Memory B cell (primary cell): ENCODE results near the gene NPR2.
A peak's percentile ranks its signal among the peaks of the same experiment; 100 is the strongest.

Experiments used
- ATAC-seq: fragments of 150-1000 bp; cut with Tn5 transposase; 2 replicates; pipeline ENCODE4 v1.10.0; 2021; ENCODE audit warnings: low read depth, mild to moderate bottlenecking, moderate library complexity
- DNase-seq, 2 donors: peaks; one replicate each; pipeline ENCODE4 v3.0.0; 2022; ENCODE audit warnings: low spot score in 2 of 2
- H3K27ac Mint-ChIP-seq: one replicate; pipeline ENCODE4 v1.8.0; 2022; ENCODE audit warnings: mild to moderate bottlenecking, moderate library complexity, mixed read lengths
- H3K27me3 Mint-ChIP-seq: one replicate; pipeline ENCODE4 v1.8.0; 2022; ENCODE audit warnings: mixed read lengths
- H3K36me3 Mint-ChIP-seq: one replicate; pipeline ENCODE4 v1.8.0; 2022; ENCODE audit warnings: mild to moderate bottlenecking, mixed read lengths
- H3K4me1 Mint-ChIP-seq: one replicate; pipeline ENCODE4 v1.8.0; 2022; ENCODE audit warnings: mixed read lengths
- H3K4me3 Mint-ChIP-seq: one replicate; pipeline ENCODE4 v1.8.0; 2022; ENCODE audit warnings: mild to moderate bottlenecking, moderate library complexity, mixed read lengths
- H3K9me3 Mint-ChIP-seq: one replicate; pipeline ENCODE4 v1.8.0; 2022; ENCODE audit warnings: mixed read lengths

The NPR2 gene

DNA sequence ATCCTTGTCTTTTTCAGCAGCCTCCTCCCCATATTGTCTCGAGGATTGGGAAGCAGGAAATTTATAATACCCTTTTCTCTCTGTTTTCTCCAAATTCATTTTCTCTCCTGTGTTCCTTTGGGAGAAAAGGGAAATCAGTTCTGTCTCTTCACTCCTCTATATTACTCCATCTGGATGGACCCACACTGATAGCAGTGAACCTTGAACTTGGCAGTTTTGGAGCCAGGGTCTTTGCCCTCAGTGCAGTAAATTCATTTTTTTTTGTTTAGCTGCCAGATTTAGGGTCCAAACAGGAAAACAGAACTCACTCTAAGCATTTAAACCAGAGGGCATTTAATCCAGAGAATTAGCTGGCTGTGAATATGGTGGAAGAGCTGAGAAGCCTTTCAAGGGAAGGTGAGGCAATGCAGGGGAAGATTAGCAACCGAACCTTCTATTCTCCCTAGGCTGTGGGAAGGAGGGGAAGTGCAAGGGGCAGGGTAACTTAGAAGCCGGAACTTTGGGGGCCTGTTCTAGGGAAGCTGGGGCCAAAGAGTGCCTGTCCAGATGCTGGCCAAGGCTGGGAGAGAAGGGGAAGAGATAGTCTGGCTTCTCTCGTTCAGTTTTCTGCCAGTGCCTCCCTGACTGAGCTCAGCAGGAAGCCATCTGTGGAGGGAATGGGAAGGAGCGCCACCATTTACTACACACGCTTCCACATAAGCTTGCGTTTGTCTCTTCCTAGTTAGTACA, 16.3 kb upstream of the NPR2 start:
- Mint-ChIP-seq H3K9me3 (no peaks in the 10 kb centered on the region), H3K4me1 (peaks cover 4% of the 10 kb centered on the region), H3K27me3 (no peaks in the 10 kb centered on the region), H3K27ac (peak overlapping the region; percentile 50), H3K36me3 (peaks cover 5% of the 10 kb centered on the region), H3K4me3 (no peak overlapping the region)
- DNase-seq: no peak
- ATAC-seq: no peak

GRCh38 chr9:35776018-35776417, 15.4 kb upstream of the NPR2 start:
- no peak overlapping the region for H3K4me3 Mint-ChIP-seq
- DNase-seq (no peak), ATAC-seq (peak; percentile 35)
- H3K9me3 Mint-ChIP-seq: no peaks in the 10 kb centered on the region
- peaks cover 4% of the 10 kb centered on the region for H3K4me1 Mint-ChIP-seq
- peak overlapping the region; percentile 50 for H3K27ac Mint-ChIP-seq
- H3K36me3 Mint-ChIP-seq: peaks cover 9% of the 10 kb centered on the region
- H3K27me3 Mint-ChIP-seq: no peaks in the 10 kb centered on the region

- peaks cover 4% of the 10 kb centered on the region for H3K4me1 Mint-ChIP-seq
- H3K27ac Mint-ChIP-seq: no peak overlapping the region
- DNase-seq: no peak
- H3K9me3 Mint-ChIP-seq: peaks cover 2% of the 10 kb centered on the region
- H3K27me3 Mint-ChIP-seq: no peaks in the 10 kb centered on the region
- no peak for ATAC-seq
- H3K4me3 Mint-ChIP-seq: no peak overlapping the region
- peaks cover 13% of the 10 kb centered on the region for H3K36me3 Mint-ChIP-seq
Observed at GRCh38 chr9:35778496-35778895, 12.9 kb upstream of the NPR2 start.

GRCh38 chr9:35781066-35781465, 10.3 kb upstream of the NPR2 start:
- no peak overlapping the region for H3K27ac Mint-ChIP-seq
- no peak overlapping the region for H3K4me3 Mint-ChIP-seq
- H3K4me1 Mint-ChIP-seq: no peaks in the 10 kb centered on the region
- ATAC-seq (no peak), DNase-seq (no peak)
- no peaks in the 10 kb centered on the region for H3K27me3 Mint-ChIP-seq
- H3K36me3 Mint-ChIP-seq: peaks cover 27% of the 10 kb centered on the region
- peaks cover 2% of the 10 kb centered on the region for H3K9me3 Mint-ChIP-seq

- Mint-ChIP-seq H3K9me3 (peaks cover 2% of the 10 kb centered on the region), H3K4me1 (no peaks in the 10 kb centered on the region), H3K27ac (no peak overlapping the region), H3K4me3 (no peak overlapping the region), H3K27me3 (no peaks in the 10 kb centered on the region), H3K36me3 (peaks cover 30% of the 10 kb centered on the region)
- ATAC-seq (no peak), DNase-seq (no peak)
Observed at GRCh38 chr9:35783418-35783817, 8.0 kb upstream of the NPR2 start.

DNA sequence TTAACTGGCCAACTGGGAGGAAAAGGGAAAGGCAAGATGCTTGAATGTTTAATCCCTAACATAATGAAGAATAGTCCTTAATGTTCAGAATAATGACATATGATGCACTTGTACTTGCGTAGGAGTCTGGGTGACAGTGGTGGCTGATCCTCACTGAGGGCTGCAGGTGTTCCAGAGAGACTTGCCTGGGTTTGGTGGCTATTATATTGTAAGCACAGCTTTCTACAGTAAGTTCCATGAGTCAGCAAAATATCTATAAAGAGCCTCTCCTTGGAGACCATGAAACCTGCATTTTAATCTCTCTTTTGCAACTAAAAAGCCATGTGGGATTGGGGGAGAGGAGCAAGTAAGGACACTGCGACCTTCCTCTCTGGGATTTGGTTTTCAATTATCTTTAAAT, 1.9 kb upstream of the NPR2 start:
- no peaks in the 10 kb centered on the region for H3K9me3 Mint-ChIP-seq
- DNase-seq (no peak), ATAC-seq (no peak)
- no peak overlapping the region for H3K27ac Mint-ChIP-seq
- H3K27me3 Mint-ChIP-seq: peaks cover 3% of the 10 kb centered on the region
- H3K4me3 Mint-ChIP-seq: no peak overlapping the region
- peaks cover 15% of the 10 kb centered on the region for H3K36me3 Mint-ChIP-seq
- peaks cover 6% of the 10 kb centered on the region for H3K4me1 Mint-ChIP-seq

- Mint-ChIP-seq H3K4me1 (peaks cover 6% of the 10 kb centered on the region), H3K27ac (no peak overlapping the region), H3K9me3 (no peaks in the 10 kb centered on the region), H3K4me3 (no peak overlapping the region), H3K36me3 (peaks cover 12% of the 10 kb centered on the region), H3K27me3 (peaks cover 3% of the 10 kb centered on the region)
- DNase-seq (no peak), ATAC-seq (no peak)
Observed at GRCh38 chr9:35790025-35790384, 1.4 kb upstream of the NPR2 start.

DNA sequence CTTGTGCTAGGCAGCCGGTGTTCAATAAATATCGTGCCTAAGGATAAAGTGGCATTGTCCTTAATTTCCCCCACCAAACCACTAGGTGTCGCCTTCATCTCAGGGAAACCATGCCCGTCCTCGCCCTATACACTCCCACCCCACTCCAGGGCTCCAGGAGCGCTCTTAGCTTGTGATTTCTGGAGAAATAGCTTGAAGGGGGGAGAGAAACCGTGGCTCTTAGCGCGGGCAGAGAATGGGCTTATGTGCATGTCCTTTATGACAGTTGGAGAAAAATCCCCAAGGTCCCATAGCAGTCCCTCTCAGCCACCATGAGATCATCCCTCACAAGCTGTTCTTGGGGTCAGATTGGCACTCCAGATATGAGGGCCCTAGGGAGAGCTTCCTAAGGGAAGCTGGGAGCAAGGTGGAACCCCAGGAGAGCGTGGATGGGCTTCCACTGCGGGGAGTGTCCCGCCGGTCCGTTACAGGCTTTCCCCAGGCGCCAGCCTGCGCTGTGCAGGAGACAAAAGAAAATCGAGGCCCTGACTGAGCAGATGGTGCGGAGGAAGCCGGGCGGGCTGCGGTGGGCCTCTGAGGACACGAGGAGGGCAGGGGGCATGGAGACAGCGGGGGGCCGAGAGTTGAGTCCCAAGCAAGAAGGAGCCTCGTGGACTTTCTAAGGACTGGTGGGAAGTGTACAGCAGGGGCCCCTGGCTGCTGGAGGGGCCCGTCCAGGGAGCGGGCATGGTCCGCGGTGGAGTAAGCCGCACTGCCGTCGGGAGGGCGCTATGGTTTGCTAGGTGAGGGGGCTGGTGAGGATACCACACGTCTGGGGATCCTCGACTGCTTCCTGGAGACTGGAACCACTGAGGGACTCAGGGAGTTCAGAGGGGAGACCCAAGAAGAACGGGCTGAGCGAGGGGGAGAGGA, 750 bp upstream of the NPR2 start:
- DNase-seq: peak; percentile 48 to 68
- Mint-ChIP-seq H3K4me1 (peaks cover 8% of the 10 kb centered on the region), H3K27me3 (peaks cover 3% of the 10 kb centered on the region), H3K4me3 (peak overlapping the region; percentile 70), H3K36me3 (peaks cover 11% of the 10 kb centered on the region), H3K9me3 (no peaks in the 10 kb centered on the region), H3K27ac (no peak overlapping the region)
- peak; percentile 86 for ATAC-seq

- DNase-seq (no peak), ATAC-seq (no peak)
- Mint-ChIP-seq H3K4me1 (peaks cover 9% of the 10 kb centered on the region), H3K27me3 (peaks cover 3% of the 10 kb centered on the region), H3K4me3 (no peak overlapping the region), H3K27ac (no peak overlapping the region), H3K36me3 (peaks cover 5% of the 10 kb centered on the region), H3K9me3 (no peaks in the 10 kb centered on the region)
Observed at GRCh38 chr9:35792024-35792813, 828 bp downstream of the NPR2 start.

DNA sequence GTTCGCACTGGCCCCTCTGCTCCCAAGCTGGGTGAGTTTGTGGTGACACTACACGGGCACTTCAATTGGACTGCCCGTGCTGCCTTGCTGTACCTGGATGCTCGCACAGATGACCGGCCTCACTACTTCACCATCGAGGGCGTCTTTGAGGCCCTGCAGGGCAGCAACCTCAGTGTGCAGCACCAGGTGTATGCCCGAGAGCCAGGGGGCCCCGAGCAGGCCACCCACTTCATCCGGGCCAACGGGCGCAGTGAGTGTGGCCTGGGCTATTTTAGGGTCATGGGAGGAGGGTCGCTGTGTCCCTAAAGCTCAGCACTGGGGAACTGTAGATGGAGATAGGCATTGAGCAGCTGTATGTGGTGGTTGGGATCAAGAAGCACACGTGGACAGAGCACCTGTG, 1.4 kb downstream of the NPR2 start:
- no peak overlapping the region for H3K4me3 Mint-ChIP-seq
- no peaks in the 10 kb centered on the region for H3K9me3 Mint-ChIP-seq
- H3K36me3 Mint-ChIP-seq: peaks cover 5% of the 10 kb centered on the region
- ATAC-seq: no peak
- peaks cover 3% of the 10 kb centered on the region for H3K27me3 Mint-ChIP-seq
- no peak for DNase-seq
- H3K27ac Mint-ChIP-seq: no peak overlapping the region
- H3K4me1 Mint-ChIP-seq: peaks cover 9% of the 10 kb centered on the region

DNA sequence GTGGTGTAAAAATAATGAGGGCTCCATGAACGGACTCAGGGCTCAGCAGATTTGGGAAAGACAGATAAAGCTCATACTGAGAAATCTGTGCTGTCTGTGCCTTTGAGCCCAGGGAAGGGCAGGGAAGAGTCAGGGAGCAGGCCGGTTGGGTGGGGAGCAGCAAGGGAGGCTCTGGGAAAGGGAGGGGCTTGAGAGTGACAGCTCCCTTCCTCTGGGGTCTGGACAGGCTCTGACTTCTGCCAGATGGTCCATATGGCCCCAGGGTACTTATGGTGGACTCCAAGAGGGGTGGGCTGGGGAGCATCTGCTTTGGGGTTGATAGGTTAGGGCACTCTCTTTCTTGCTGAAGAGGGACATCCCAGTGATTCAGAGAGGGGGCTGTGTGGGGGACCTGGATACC, 2.1 kb downstream of the NPR2 start:
- H3K36me3 Mint-ChIP-seq: peaks cover 5% of the 10 kb centered on the region
- peaks cover 3% of the 10 kb centered on the region for H3K27me3 Mint-ChIP-seq
- no peaks in the 10 kb centered on the region for H3K9me3 Mint-ChIP-seq
- ATAC-seq: no peak
- H3K4me3 Mint-ChIP-seq: no peak overlapping the region
- H3K4me1 Mint-ChIP-seq: peaks cover 9% of the 10 kb centered on the region
- no peak for DNase-seq
- H3K27ac Mint-ChIP-seq: no peak overlapping the region

DNA sequence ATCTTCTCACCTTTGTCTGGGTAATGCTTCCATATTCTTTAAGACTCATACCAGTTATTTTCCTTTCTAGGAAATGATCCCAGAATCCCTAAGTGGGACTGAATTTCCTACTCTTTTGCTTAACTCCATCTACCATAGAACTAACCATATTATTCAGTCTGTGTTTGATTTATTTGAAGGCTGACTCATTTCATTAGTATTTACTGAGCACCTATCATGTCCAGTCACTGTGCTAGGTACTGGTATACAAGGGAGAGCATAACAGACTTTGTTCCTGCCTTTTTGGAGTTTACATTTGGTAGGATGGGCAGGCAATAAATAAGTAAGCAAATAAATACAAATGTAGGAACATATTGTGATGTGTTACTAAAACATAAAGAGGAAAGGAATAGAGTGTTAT, 4.3 kb downstream of the NPR2 start:
- Mint-ChIP-seq H3K9me3 (no peaks in the 10 kb centered on the region), H3K27me3 (peaks cover 3% of the 10 kb centered on the region), H3K4me3 (no peak overlapping the region), H3K27ac (no peak overlapping the region), H3K36me3 (peaks cover 9% of the 10 kb centered on the region), H3K4me1 (peaks cover 6% of the 10 kb centered on the region)
- ATAC-seq: no peak
- no peak for DNase-seq

DNA sequence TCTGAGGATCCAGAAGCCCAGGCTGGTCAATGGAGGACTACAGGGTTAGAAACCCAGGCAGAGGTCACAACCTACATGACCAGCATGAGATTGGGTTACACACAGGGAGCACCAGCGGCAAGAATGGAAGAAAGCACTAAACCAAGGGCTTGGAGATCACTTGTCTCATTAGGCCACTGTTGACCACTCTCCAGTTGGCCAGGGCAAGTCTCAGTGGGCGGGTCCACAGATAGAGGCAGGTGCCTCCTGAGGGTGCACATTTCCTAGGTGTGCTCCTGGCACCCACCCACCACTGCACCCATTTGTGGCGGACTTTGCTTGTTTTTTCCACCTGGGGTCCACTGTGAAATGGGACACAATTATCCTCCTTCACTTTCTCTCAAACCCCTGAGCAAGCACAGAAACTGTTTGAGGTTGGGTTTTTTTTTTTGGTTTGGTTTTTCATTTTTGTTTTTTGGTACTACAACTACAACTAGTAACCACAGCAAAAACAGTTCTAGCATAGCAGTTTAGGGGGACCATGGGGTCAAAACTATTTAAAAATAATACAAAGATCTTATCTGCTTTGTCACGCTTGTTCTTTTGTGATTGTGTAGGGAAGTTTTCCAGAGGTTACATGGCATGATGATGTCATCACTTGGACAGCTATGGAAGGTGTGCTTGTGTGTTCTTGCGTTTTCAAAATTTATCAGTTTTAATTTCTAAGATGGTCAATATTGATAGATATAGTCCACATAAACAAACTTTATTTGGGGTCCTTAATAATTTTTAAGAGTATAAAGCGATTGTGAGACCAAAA, 6.1 kb downstream of the NPR2 start:
- Mint-ChIP-seq H3K4me3 (no peak overlapping the region), H3K27me3 (no peaks in the 10 kb centered on the region), H3K36me3 (peaks cover 19% of the 10 kb centered on the region), H3K9me3 (no peaks in the 10 kb centered on the region), H3K27ac (no peak overlapping the region), H3K4me1 (peaks cover 3% of the 10 kb centered on the region)
- ATAC-seq (no peak), DNase-seq (no peak)
